Activated CD8-positive, alpha-beta memory T cell treated with anti-CD3 and anti-CD28 coated beads for 1 hour (primary cell): Measurements from ENCODE around the gene ZNF222.

Experiments used
- DNase-seq, 2 donors: peaks; one replicate each; pipeline ENCODE4 v3.0.0-alpha.2; 2020; ENCODE audit warnings: low read depth in 1 of 2; ENCODE audit errors: extremely low read depth in 1 of 2

The ZNF222 gene

GRCh38 chr19:44051650-44052402 lies 26.6 kb downstream of the ZNF222 start, which contains the start of gene ZNF223:
Gene ZNF223, plus strand, starts transcription at chr19:44052036. Its CDS starts 3,141 bp downstream, at chr19:44055177.
- peak; percentile 27 to 38 for DNase-seq

DNA sequence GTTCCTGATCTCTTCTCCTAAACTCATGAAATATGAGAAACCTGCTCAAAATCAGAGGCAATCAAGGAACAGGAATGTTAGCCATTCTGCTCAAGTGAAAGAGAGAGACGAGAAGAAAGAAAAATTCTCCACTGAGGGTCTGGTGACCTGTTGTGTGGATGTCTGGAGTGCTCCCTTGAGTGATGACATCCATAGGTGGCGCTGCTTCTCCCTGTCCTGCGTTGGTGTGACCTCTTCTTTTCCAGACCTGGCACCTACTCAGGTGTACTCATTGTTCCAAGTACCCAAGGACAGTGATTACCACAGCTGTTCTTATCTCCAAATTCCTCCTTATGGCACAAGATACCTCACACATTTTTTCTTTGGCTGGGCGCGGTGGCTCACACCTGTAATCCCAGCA lies 30.7 kb downstream of the ZNF222 start:
- no peak for DNase-seq

- no peak for DNase-seq
These were observed 34.0 kb downstream of the ZNF222 start for GRCh38 chr19:44059229-44059628.

DNA sequence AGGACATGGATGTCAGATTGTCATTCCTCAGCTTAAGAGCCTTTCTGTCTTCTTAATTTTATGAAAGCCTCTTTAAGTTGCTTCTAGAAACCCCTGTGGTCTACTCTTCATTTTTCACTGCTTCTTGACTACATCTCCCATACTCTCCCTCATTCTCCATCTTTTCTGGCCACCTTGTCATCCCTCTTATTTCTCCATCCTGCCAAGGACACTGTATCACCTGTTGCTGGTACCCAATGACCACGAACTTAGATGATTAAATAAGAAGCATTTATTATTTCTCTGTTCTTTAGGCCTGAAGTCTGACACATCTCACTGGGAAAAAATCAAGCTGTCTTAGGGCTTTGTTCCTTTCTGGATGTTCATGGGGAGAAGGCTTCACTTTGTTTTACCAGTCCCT lies 35.9 kb downstream of the ZNF222 start:
- DNase-seq = no peak

DNA sequence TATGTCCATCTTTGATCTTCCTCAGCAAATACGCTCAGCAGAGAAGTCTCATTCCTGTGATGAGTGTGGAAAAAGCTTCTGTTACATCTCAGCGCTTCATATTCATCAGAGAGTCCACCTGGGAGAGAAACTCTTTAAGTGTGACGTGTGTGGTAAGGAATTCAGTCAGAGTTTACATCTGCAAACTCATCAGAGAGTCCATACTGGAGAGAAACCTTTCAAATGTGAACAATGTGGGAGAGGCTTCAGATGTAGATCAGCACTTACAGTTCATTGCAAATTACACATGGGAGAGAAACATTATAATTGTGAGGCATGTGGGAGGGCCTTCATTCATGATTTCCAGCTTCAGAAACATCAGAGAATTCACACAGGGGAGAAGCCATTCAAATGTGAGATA lies 41.1 kb downstream of the ZNF222 start:
- no peak for DNase-seq

DNA sequence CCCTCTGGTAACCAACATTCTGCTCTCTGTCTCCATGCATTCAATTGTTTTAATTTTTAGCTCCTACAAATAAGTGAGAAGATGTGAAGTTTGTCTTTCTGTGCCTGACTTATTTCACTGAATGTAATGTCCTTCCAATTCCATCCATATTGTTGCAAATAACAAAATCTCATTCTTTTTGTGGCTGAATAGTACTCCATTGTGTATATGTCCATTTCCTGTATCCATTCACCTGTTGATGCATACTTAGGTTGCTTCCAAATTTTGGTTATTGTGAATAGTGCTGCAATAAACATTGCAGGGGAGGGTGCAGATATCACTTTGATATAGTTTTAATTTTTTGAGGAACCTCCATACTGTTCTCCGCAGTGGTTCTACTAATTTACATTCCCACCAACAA lies 44.2 kb downstream of the ZNF222 start:
- no peak for DNase-seq

DNA sequence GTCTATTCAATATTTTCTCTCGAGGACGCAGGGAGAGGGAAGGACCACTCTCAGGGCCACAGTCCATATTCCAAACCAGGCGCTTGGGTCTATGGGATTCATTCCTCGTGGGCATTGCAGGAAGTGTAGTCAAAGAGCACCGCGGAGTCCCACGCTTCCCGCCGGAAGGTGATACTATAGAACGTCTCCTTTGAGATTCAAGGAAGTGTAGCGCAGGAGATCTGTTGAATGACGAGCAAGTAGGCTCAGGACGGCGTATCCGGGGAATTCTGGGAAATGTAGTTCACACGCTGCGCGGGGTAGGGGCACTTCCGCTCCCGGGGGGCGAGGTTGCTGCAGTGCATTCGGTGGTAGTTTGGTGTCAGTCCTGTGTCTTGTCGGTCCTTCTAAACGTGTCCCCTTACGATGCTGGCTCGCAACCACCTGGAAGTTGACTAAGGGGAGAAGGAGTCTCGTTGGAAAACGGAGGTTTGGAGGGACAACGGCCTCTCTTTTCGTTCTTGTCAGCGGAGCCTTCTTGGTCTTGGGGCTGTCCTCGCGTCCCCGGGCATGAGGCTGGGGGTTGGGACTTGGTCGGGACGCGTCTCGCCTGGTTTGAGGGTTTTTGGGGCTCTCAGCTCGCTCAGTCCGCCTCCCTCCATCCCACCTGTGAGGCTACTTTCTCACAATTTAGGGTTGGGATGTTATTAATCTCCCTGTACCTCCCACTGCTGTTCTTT lies 46.8 kb downstream of the ZNF222 start, which contains the start of gene ZNF284:
ZNF284 (plus strand) TSS at position 336 of the 719 bp plus-strand sequence. CDS start 4,231 bp downstream, outside the sequence.
- DNase-seq = peak; percentile 63 to 65

DNA sequence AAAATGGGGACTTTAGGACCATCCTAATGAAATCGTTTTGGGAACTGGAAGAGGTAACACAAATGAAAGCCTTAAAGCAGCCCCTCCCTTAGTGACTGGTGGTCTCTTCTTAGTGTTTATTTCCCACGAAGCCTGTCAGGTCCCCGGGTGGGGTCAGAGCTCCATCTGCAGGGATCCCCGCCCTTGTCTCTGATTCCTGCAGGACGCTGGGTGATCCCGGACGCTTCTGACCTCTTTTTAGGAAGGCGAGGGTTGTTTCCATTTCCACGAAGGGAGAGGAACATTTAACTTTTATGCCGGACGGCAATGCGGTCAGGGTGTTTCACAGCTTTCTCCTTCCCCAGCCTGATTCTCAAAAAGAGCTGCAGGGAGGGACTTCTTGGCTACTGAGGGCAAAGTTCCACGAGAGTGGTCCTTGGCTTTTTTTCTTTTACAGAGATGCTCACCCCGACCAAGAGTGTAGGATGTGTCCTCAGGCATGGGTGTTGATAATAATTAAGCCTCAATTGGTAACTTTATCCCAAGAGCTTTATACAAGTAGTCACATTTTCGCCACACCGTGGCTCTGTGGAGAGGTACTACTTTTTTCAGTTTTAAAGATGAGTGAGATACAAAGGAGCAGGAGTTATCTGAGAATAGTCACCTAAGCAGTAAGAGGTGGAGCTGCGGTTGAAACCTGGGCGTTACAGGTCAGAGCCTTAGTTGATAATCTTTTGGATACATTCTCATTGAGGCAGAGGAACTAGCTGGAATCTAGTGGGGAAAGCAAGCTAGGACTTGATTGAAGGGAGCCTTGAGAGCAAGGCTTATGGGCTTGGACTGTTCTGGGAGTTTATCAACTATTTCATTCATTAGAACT lies 47.6 kb downstream of the ZNF222 start:
- DNase-seq = no peak

DNA sequence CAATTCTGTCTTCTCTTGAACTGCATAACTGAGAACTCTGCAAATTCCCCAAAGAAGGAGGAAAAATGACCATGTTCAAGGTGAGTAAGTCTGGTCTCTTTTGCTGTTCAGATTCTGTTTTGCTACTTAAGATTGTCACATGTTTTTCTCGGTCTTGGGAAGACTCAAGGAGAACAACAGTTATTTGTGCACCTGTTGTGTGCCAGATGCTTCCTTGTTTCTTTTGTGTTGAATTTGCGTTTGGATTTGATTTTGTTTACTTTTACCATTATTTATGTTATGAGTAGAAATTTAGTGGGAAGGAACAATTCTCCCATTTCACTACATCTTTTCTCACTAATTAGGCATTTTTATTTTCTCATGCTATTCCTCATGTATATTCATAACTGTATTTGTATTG lies 51.1 kb downstream of the ZNF222 start:
- DNase-seq = no peak
